Spleen (tissue), 7 donors: ENCODE data around the gene HCFC1.

Experiments
- POLR2A ChIP-seq, 3 donors: fragments of 450-650 bp; IDR thresholded peaks; one replicate each; pipeline ENCODE4 v1.5.1; 2017; ENCODE audit warnings: antibody characterized with exemption in 3 of 3, mild to moderate bottlenecking in 1 of 3
- TF ChIP-seq, protein P1 (sequence below), 11 experiments: fragments of 200-600 bp in 7 of 11; fragments of 450-650 bp in 4 of 11; sonication (generic) in 4 of 11; IDR thresholded peaks in 8 of 11; conservative IDR thresholded peaks in 3 of 11; 1 replicate in 7 of 11; 2 replicates in 4 of 11; pipeline versions ENCODE4 v1.4.0 to v1.8.0; 2016 to 2021; ENCODE audit warnings: antibody characterized with exemption in 11 of 11, inconsistent platforms in 4 of 11, mild to moderate bottlenecking in 1 of 11
- donor health status: DM: no; HTN: no; CAD: no; lungs with moderate emphysema.
- donor health status: DM: no; HTN: no; CAD: no.
- donor health status: DM: no; HTN: no; CAD: no.

DNA sequence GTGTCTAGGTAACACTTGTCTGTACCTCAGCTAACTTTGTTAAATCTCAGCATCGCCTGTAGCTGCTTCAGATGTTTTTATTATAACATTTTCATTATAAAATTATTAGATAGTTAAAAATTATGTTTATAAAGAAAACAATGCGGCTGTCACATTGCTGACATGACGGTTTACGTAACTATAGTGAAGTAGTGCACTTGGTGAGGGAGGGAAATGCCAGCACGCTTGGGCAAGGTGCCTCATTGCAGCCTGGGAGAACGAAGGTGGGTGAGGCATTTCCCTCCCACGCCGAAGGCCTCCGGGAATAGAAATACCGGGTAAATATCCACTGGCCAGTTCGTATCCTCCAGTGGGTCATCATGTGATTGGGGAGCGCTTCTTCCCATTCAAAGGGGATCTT, 16.9 kb upstream of the HCFC1 start:
- TF ChIP-seq, protein P1, sequence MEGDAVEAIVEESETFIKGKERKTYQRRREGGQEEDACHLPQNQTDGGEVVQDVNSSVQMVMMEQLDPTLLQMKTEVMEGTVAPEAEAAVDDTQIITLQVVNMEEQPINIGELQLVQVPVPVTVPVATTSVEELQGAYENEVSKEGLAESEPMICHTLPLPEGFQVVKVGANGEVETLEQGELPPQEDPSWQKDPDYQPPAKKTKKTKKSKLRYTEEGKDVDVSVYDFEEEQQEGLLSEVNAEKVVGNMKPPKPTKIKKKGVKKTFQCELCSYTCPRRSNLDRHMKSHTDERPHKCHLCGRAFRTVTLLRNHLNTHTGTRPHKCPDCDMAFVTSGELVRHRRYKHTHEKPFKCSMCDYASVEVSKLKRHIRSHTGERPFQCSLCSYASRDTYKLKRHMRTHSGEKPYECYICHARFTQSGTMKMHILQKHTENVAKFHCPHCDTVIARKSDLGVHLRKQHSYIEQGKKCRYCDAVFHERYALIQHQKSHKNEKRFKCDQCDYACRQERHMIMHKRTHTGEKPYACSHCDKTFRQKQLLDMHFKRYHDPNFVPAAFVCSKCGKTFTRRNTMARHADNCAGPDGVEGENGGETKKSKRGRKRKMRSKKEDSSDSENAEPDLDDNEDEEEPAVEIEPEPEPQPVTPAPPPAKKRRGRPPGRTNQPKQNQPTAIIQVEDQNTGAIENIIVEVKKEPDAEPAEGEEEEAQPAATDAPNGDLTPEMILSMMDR (IDR thresholded peaks at IDR 0.05 in 8 of 11, conservative IDR thresholded peaks at IDR 0.05 in 3 of 11): no peak
- no peak for TF ChIP-seq POLR2A (IDR thresholded peaks at IDR 0.05)
